ENCODE data around the gene NRGN.

Gene NRGN

GRCh38 chr11:124739479-124740276, at the start of gene NRGN:
Gene NRGN, plus strand, starts transcription at chr11:124739942. Its CDS starts 143 bp downstream, at chr11:124740085.
- DNase-seq, result peak; percentile 90

- DNase-seq, result no peak
Observed at GRCh38 chr11:124693142-124693541, 46.6 kb upstream of the NRGN start.

GRCh38 chr11:124699547-124699946, 40.2 kb upstream of the NRGN start:
- DNase-seq, result no peak

GRCh38 chr11:124700028-124700427, 39.7 kb upstream of the NRGN start:
- no peak for DNase-seq

- no peak for DNase-seq
Observed at GRCh38 chr11:124707829-124708228, 31.9 kb upstream of the NRGN start.

- no peak for DNase-seq
Observed at GRCh38 chr11:124712392-124712791, 27.4 kb upstream of the NRGN start.

GRCh38 chr11:124716591-124716990, 23.2 kb upstream of the NRGN start:
- no peak for DNase-seq

GRCh38 chr11:124717421-124717785, 22.3 kb upstream of the NRGN start:
- no peak for DNase-seq

GRCh38 chr11:124717786-124718651, 21.7 kb upstream of the NRGN start:
- DNase-seq, result no peak

- DNase-seq, result no peak
Observed at GRCh38 chr11:124718801-124719200, 20.9 kb upstream of the NRGN start.

- no peak for DNase-seq
Observed at GRCh38 chr11:124719534-124719933, 20.2 kb upstream of the NRGN start.

GRCh38 chr11:124722176-124722575, 17.6 kb upstream of the NRGN start:
- DNase-seq, result no peak

GRCh38 chr11:124724979-124725718, 14.6 kb upstream of the NRGN start:
- no peak for DNase-seq

GRCh38 chr11:124725719-124726105, 14.0 kb upstream of the NRGN start:
- no peak for DNase-seq

GRCh38 chr11:124727474-124727873, 12.3 kb upstream of the NRGN start:
- no peak for DNase-seq

GRCh38 chr11:124728134-124728533, 11.6 kb upstream of the NRGN start:
- DNase-seq, result no peak

- no peak for DNase-seq
Observed at GRCh38 chr11:124729571-124729970, 10.2 kb upstream of the NRGN start.

GRCh38 chr11:124732230-124732629, 7.5 kb upstream of the NRGN start:
- no peak for DNase-seq

GRCh38 chr11:124736736-124737135, 3.0 kb upstream of the NRGN start:
- no peak for DNase-seq

GRCh38 chr11:124737638-124738305, 2.0 kb upstream of the NRGN start:
- no peak for DNase-seq

GRCh38 chr11:124738713-124739478, 846 bp upstream of the NRGN start:
- DNase-seq, result no peak

- DNase-seq, result peak; percentile 41
Observed at GRCh38 chr11:124740277-124740882, 638 bp downstream of the NRGN start.

All from RPMI8226 (cell line).